ENCODE measurements around the gene CDH23. TPM values are rescaled to one million over a fixed set of nuclear protein-coding genes. Genes with fewer than 3 reads are reported as not detected.

The CDH23 gene
- total RNA-seq, 2 donors from 2014 or later: 1.1 to 2.8 TPM

DNA sequence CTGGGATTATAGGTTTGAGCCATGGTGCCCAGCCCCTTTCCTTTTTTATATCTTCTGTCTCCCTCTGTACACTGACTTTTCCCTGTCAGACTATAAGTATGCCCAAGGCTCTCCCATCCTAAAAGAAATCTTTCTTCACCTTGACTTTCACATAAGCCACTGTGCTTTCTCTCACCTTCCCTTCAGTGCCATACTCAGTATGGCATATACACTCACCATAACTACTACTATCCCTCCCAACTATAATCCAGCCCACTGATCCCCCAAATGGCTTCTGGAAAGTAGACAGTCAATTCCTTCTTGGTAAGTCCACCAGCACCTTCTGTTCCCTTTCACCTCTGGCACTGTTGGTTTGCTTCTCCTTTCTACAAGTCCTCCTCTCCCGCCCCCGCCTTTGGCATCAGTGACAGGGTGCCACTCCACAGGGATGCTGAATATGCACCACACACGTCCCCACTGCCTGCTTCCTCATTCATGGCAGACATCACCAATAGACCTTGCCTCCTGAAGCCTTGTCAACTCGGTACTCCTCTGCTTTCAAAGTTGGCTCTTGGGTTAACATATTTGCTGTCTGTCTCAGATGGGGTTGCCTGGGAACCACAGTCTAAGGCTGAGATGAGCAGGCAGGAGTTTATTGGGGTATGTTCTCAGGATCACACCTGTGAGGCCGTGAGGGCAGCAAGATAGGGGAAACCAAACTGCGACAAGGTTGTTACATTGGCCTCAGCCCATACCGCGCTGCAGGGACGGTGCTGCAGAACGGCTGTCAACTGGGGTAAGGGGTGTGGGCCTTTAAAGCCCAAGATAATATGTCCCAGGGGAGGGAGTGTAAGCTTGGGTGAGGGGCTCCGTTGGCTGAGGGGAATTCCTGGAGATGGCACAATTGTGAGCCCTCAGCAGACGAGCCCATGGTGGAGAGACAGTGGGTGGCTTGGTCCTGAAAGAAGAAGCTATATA is 461.5 kb downstream of the CDH23 start:
- ATAC-seq (replicated peaks in 1 of 2): no peak
- no peak for DNase-seq
- Mint-ChIP-seq H3K27me3 (ENCODE audit: low read depth) (no peaks in the 10 kb centered on the region), H3K36me3 (ENCODE audit: insufficient read depth in 2 of 2) (no peaks in the 10 kb centered on the region), H3K4me1 (ENCODE audit: low read depth) (peaks cover 8% of the 10 kb centered on the region), H3K4me3 (no peak overlapping the region), H3K27ac (no peak overlapping the region), H3K9me3 (no peaks in the 10 kb centered on the region)

DNA sequence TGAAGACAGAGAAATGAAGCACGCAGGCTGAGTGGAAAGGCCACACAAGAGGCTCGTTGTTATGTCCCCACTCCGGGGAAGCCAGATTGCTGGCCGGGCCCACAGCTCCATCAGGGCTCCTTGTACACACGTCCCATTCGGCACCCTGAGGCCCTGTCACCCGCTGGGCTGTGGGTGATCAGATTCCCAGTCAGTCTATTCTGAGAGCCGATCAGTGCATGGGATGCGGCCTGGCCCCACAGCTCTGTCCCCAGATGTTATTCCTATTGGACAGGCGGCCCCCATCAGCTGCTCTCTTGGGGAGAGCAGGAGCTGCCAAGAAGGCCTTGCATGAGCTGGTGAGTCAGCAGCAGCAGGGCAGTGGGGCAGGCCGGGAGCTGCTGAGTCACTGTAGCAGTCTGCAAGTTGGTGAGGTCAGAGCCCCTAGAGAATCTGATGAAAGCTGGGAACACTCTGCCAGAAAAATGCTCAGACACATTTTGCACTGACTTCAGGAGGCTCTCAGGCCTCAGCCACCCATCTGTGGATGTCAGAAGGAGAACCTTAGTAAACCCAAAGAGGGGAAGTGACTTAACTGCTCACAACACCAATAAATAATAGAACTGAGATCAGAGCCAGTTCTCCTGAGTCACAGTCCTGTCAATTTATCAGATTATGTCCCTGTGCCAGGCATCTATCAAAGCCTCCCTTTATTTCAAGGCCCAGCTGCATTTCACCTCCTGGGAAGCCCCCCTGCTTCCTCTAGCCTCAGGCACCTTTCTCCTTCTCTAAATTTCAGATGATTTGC is 463.7 kb downstream of the CDH23 start:
- Mint-ChIP-seq H3K27me3 (ENCODE audit: low read depth) (no peaks in the 10 kb centered on the region), H3K4me3 (no peak overlapping the region), H3K4me1 (ENCODE audit: low read depth) (peaks cover 13% of the 10 kb centered on the region), H3K36me3 (ENCODE audit: insufficient read depth in 2 of 2) (no peaks in the 10 kb centered on the region), H3K9me3 (no peaks in the 10 kb centered on the region), H3K27ac (peak overlapping the region; percentile 58)
- ATAC-seq (replicated peaks in 1 of 2) (peak; percentile 90 to 96), DNase-seq (peak; percentile 58 to 62)

DNA sequence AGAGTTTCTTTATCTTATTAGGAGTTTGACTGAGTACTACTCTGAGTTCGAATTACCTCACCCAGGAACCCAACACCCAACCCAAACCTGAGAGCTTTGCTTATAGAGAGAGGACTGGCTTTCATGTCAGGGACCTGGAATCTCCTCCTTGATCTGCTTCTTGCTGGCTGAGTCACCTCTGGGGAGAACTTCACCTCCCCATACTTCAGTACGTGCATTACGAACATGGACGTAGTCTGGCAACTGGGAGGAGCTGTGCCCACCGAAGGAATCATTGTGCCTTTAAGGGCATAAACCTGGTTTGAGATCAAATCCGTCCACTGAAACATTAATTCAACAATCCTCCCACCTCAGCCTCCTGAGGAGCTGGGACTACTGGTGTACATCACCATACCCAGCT is 466.5 kb downstream of the CDH23 start:
- peaks cover 15% of the 10 kb centered on the region for H3K4me1 Mint-ChIP-seq (ENCODE audit: low read depth)
- no peaks in the 10 kb centered on the region for H3K36me3 Mint-ChIP-seq (ENCODE audit: insufficient read depth in 2 of 2)
- DNase-seq (no peak), ATAC-seq (replicated peaks in 1 of 2) (no peak)
- H3K4me3 Mint-ChIP-seq: no peak overlapping the region
- H3K27ac Mint-ChIP-seq: no peak overlapping the region
- H3K27me3 Mint-ChIP-seq (ENCODE audit: low read depth): no peaks in the 10 kb centered on the region
- H3K9me3 Mint-ChIP-seq: no peaks in the 10 kb centered on the region

DNA sequence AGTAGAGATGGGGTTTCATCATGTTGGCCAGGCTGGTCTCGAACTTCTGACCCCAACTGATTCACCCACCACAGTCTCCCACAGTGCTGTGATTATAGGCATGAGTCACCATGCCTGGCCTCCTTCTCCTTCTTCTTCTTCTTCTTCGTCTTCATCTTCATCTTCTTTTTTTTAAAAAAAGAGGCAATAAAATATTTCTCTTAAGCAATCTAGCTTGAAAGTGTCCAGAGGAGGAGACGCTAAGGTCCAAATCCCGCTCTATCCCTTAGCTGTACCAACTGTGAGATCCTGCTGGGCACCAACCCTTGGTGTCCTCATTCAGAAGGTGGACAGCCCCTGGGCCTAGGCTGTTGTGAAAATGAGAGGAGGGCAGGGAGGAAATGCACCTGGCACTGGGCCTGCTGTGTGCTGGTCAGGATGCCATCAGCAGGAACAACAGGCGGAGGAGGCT is 468.2 kb downstream of the CDH23 start:
- no peak overlapping the region for H3K27ac Mint-ChIP-seq
- no peaks in the 10 kb centered on the region for H3K27me3 Mint-ChIP-seq (ENCODE audit: low read depth)
- DNase-seq (no peak), ATAC-seq (replicated peaks in 1 of 2) (no peak)
- peaks cover 19% of the 10 kb centered on the region for H3K4me1 Mint-ChIP-seq (ENCODE audit: low read depth)
- no peaks in the 10 kb centered on the region for H3K36me3 Mint-ChIP-seq (ENCODE audit: insufficient read depth in 2 of 2)
- no peaks in the 10 kb centered on the region for H3K9me3 Mint-ChIP-seq
- H3K4me3 Mint-ChIP-seq: no peak overlapping the region

Other genes starting within 250 kb of the CDH23 start
- gene UNC5B, start 184.3 kb upstream of the CDH23 start, total RNA-seq: under 1 TPM; 0.05 to 0.12 TPM
- 1 to 10 TPM; 4.4 to 5.3 TPM for gene SLC29A3, start 77.7 kb upstream of the CDH23 start, total RNA-seq

Data from activated T-cell treated with anti-CD3 and anti-CD28 coated beads, Interleukin-2, amount 50 U/mL, for 72 hours (primary cell).